ENCODE results near the gene TOMM6. TPM values are rescaled to one million over a fixed set of nuclear protein-coding genes. Genes with fewer than 3 reads are reported as not detected.

The TOMM6 gene
- total RNA-seq, 3 donors from 2014 or later = 96.9 to 116 (median 96.9) TPM

- TF ChIP-seq CTCF (IDR thresholded peaks at IDR 0.05) = no peak
- no peak for ATAC-seq
These were observed 43.9 kb upstream of the TOMM6 start for GRCh38 chr6:41743406-41744235.

DNA sequence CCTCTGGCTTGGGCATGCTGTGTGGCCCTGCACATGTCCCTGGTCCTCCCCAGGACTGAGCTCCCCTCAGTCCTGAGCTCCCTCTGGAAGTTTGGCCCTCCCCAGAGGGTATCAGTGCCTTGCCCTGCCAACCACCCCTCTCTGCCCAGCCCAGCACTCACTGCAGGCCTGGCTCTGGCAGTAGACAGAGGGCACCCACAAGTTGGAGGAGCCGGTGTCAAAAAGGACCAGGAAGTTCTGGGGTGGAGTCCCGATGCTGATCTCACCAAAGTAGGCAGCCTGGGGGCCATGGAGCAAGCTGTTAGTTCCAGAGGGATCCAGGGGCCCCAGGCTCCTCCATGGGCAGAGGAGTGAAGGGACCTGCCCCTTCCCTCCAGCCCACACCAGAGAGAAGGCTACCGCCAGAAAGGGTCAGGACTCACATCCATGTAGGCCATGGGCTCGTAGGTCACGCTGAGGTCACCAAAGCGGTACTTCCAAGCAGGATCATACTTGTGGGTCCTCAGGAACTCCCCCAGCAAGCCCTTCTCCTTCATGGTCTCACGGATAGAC is 43.2 kb upstream of the TOMM6 start:
- Histone ChIP-seq H3K4me1 (ENCODE audit: low read depth) (peaks cover 12% of the 10 kb centered on the region), H3K36me3 (ENCODE audit: low read depth) (no peaks in the 10 kb centered on the region), H3K9me3 (no peaks in the 10 kb centered on the region), H3K4me3 (no peak overlapping the region)
- ATAC-seq = no peak
- intact Hi-C loops (cut with DNase I, micrococcal nuclease) = no loop called here
- no peak for TF ChIP-seq CTCF (IDR thresholded peaks at IDR 0.05)
- no peak for DNase-seq

More at GRCh38 chr6:41743406-41744235, 43.9 kb upstream of the TOMM6 start:
- no peak overlapping the region for H3K4me3 ChIP-seq
- intact Hi-C loops (cut with DNase I, micrococcal nuclease) = no loop called here
- H3K36me3 ChIP-seq (ENCODE audit: low read depth) = no peaks in the 10 kb centered on the region
- no peak for DNase-seq
- H3K9me3 ChIP-seq = no peaks in the 10 kb centered on the region
- H3K4me1 ChIP-seq (ENCODE audit: low read depth) = peaks cover 12% of the 10 kb centered on the region

DNA sequence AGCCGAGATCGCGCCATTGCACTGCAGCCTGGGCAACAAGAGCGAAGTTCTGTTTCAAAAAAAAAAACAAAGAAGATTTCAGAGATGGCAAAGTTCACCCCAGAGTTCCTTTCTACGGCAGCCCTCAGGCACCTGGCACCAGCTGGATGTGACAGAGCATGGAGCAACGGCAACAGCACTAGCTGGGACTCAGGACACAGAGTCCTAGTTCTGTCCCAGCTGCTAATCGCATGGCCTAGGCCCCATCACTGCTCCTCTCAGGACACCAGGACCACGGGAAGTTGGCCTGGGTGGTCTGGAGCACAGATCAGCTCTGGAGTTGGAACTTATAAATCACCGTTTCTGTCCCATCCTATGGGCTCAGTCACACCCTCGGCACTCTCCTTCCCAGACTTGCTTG is 41.4 kb upstream of the TOMM6 start:
- H3K4me1 ChIP-seq (ENCODE audit: low read depth) = peaks cover 7% of the 10 kb centered on the region
- intact Hi-C loops (cut with DNase I, micrococcal nuclease) = no loop called here
- TF ChIP-seq CTCF (IDR thresholded peaks at IDR 0.05) = no peak
- ATAC-seq (no peak), DNase-seq (no peak)
- no peaks in the 10 kb centered on the region for H3K9me3 ChIP-seq
- no peaks in the 10 kb centered on the region for H3K36me3 ChIP-seq (ENCODE audit: low read depth)
- no peak overlapping the region for H3K4me3 ChIP-seq

- H3K4me3 ChIP-seq = no peak within 1 kb of the TSS
- intact Hi-C loops (cut with DNase I, micrococcal nuclease) = no loop called here
- no peaks in the 10 kb centered on the region for H3K9me3 ChIP-seq
- DNase-seq (no peak), ATAC-seq (no peak)
- TF ChIP-seq CTCF (IDR thresholded peaks at IDR 0.05) = no peak
- no peaks in the 10 kb centered on the region for H3K36me3 ChIP-seq (ENCODE audit: low read depth)
- no peaks in the 10 kb centered on the region for H3K4me1 ChIP-seq (ENCODE audit: low read depth)
These were observed 40.0 kb upstream of the TOMM6 start, which contains the start of gene PGC for GRCh38 chr6:41747256-41748101. Gene PGC, minus strand, starts transcription at chr6:41747397. Its CDS starts 63 bp downstream, at chr6:41747334.

GRCh38 chr6:41748102-41748477 is 39.4 kb upstream of the TOMM6 start:
- TF ChIP-seq CTCF (IDR thresholded peaks at IDR 0.05) = no peak
- intact Hi-C loops (cut with DNase I, micrococcal nuclease) = no loop called here

More at GRCh38 chr6:41748102-41748477, 39.4 kb upstream of the TOMM6 start:
- ATAC-seq (no peak), DNase-seq (no peak)
- H3K4me3 ChIP-seq = no peak overlapping the region
- H3K4me1 ChIP-seq (ENCODE audit: low read depth) = no peaks in the 10 kb centered on the region
- no peaks in the 10 kb centered on the region for H3K9me3 ChIP-seq
- H3K36me3 ChIP-seq (ENCODE audit: low read depth) = no peaks in the 10 kb centered on the region
